AG10803 (cell line): ENCODE results near the gene FNTB.

Experiments
- DNase-seq: peaks from one replicate; pipeline ENCODE4 v3.0.0; 2010; ENCODE audit warnings: low read depth
- H3K4me3 ChIP-seq: 2 replicates; pipeline ENCODE4 v1.5.1; 2011; ENCODE audit warnings: mild to moderate bottlenecking, low read length, control low read depth
- TF ChIP-seq, protein P1 (sequence below): conservative IDR thresholded peaks from 2 replicates; pipeline ENCODE4 v1.5.1; 2011; ENCODE audit warnings: mild to moderate bottlenecking, low read length, control low read depth, inconsistent platforms

FNTB gene

DNA sequence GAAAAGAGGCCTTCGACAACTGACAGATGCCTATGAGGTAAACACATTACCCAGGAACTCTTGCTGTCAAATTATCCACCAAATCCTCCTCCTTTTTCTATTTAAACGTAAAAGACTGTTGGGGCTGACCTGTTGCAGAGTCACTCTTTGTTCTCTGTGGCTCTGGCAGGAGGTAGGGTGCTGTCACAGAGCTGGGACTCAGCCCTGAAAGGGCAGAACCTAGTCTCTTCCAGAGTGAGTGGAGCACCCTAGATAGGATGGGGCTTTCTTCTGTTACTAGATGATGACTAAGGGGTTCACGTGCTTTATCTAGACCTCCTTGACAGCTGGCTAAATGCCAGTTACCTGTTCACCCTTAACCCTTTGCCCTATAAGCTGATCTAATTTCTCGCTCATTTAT lies 25.7 kb downstream of the FNTB start:
- H3K4me3 ChIP-seq: no peak overlapping the region
- TF ChIP-seq, protein P1, sequence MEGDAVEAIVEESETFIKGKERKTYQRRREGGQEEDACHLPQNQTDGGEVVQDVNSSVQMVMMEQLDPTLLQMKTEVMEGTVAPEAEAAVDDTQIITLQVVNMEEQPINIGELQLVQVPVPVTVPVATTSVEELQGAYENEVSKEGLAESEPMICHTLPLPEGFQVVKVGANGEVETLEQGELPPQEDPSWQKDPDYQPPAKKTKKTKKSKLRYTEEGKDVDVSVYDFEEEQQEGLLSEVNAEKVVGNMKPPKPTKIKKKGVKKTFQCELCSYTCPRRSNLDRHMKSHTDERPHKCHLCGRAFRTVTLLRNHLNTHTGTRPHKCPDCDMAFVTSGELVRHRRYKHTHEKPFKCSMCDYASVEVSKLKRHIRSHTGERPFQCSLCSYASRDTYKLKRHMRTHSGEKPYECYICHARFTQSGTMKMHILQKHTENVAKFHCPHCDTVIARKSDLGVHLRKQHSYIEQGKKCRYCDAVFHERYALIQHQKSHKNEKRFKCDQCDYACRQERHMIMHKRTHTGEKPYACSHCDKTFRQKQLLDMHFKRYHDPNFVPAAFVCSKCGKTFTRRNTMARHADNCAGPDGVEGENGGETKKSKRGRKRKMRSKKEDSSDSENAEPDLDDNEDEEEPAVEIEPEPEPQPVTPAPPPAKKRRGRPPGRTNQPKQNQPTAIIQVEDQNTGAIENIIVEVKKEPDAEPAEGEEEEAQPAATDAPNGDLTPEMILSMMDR: no peak
- DNase-seq: no peak

DNA sequence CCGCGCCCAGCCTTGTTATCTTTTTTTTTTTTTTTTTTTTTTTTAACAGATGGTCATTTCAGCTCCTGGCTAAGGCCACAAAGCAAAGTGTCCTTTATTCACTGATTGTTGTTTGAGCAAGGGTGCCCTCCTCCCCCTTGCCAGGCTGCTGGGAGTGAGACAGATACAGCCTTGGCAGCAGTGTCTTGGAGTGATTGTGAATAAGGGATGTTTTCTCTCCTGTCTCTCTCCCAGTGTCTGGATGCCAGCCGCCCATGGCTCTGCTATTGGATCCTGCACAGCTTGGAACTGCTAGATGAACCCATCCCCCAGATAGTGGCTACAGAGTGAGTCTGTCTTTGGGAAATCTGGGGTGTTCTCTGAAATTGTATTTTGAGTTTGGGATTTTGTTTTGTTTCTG lies 28.7 kb downstream of the FNTB start:
- DNase-seq: no peak
- H3K4me3 ChIP-seq: no peak overlapping the region
- TF ChIP-seq, protein P1: no peak

DNA sequence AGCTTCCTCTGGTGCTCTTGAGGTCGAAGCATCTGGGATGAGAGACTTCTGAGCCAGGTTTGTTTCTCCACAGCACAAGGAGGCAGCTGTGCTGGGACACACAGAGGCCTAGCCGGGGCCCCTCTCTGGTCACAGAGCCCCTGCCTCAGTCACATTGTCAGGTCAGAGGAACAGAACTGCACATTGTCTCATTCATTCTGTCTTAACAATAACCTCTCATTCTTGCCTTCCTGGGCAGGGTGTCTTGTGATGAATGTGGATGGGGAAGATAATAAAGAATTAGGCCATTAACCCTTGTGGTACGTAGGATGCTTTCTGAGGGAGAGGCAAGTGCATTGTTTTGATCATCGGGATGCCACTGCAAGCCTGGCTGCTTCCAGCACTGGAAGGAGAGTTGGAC lies 29.8 kb downstream of the FNTB start:
- DNase-seq: no peak
- TF ChIP-seq, protein P1: no peak
- H3K4me3 ChIP-seq: no peak overlapping the region

DNA sequence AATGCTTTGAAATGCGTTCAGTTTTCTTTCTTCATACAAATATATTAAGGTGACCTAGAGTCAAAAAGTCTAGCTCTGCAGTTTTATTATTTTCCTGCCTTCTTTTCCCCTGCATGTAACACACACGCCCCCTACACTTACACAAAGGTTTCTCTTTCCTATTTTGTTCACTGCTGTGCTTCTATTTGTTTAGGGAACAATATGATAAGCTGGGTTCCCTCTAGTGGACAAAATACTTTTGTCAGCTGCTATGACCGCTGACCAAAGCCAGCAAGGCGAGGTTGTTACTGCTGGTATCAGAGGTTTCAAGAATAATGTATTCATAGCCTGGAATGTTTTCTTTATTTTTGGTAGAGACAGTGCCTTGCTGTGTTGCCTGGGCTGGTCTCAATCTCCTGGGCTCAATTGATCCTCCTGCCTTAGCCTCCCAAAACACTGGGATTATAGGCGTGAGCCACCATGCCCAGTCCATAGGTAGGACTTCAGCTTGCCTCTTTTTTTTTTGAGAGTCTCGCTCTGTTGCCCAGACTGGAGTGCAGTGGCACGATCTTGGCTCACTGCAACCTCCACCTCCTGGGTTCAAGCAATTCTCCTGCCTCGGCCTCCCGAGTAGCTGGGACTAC lies 33.4 kb downstream of the FNTB start:
- TF ChIP-seq, protein P1: peak; percentile 78

DNA sequence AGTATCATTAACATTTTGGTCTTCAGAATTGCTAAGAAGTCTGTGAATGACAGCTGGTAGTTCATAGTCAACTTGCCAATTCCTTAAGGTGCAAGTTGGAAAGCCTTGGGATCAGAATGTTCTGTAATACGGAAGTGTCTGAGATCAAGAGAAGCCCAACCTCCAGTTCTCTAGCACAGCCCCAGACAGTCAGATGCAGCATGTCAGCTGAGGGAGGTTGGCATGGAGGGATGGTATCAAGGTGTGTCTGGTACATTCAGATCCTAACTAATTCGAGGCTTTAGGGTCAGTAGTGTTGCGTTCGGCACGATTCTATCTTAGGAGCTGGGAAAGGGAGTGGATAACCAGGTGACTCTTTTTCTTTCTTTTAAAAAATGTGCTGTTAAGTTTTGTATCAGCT lies 38.3 kb downstream of the FNTB start:
- no peak overlapping the region for H3K4me3 ChIP-seq
- DNase-seq: no peak
- TF ChIP-seq, protein P1: no peak

More for the DNA sequence above, 33.4 kb downstream of the FNTB start:
- DNase-seq: peak; percentile 84
- H3K4me3 ChIP-seq: no peak overlapping the region

DNA sequence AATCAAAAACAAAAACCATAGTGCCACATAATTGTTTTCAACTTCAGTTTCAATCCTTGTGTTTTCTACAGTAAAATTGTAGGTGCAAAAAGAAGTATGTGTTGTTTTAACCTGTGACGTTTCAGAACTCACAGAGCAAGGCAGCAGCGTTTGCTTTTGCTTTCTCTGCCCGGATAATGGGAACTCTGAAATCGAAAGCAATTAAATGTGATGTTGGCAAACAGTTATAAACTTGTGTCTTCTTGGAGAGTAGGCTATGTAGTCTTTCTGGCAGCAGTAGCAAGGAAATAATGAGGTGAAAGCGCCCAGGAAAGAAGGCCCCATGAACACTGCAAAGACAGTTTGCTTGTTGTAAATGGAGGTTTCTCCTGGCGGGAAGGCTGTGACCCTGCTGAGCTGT lies 39.1 kb downstream of the FNTB start:
- no peak overlapping the region for H3K4me3 ChIP-seq
- TF ChIP-seq, protein P1: no peak
- DNase-seq: no peak

DNA sequence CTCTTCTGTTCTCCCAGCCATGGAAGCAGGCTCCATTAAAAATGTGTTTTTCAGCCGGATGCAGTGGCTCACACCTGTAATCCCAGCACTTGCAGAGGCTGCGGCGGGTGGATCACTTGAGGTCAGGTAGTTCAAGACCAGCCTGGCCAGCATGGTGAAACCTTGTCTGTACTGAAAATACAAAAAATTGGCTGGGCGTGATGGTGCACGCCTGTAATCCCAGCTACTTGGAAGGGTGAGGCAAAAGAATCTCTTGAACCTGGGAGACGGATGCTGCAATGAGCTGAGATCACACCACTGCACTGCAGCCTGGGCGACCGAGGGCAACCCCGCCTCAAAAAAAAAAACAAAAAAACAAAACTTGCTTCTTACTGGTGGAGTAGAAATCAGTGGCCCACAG lies 39.8 kb downstream of the FNTB start:
- H3K4me3 ChIP-seq: no peak overlapping the region
- no peak for DNase-seq
- TF ChIP-seq, protein P1: no peak
